Cerebellar cortex (tissue), 1 donor: Measurements from ENCODE around the gene EDC3.
"Not testable (repeated sequence)": the region's sequence is repeated elsewhere in the genome, so short reads cannot be mapped to it uniquely, and the experiment has no call there.

ENCODE experiments used
- DNase-seq: peaks from one replicate; pipeline ENCODE4 v3.0.0-alpha.2; 2015; ENCODE audit warnings: low spot score

EDC3 gene

GRCh38 chr15:74651242-74651741 lies 44.5 kb downstream of the EDC3 start:
- DNase-seq: no peak

- no peak for DNase-seq
Observed at GRCh38 chr15:74648051-74648842, 47.6 kb downstream of the EDC3 start.

GRCh38 chr15:74646480-74646879 lies 49.3 kb downstream of the EDC3 start:
- no peak for DNase-seq

GRCh38 chr15:74643665-74644204 lies 52.1 kb downstream of the EDC3 start:
- no peak for DNase-seq

GRCh38 chr15:74642734-74643664 lies 52.8 kb downstream of the EDC3 start:
- no peak for DNase-seq

GRCh38 chr15:74642348-74642733 lies 53.5 kb downstream of the EDC3 start:
- no peak for DNase-seq

- DNase-seq: no peak
Observed at GRCh38 chr15:74641151-74641550, 54.7 kb downstream of the EDC3 start.

- no peak for DNase-seq
Observed at GRCh38 chr15:74636984-74637383, 58.8 kb downstream of the EDC3 start.

GRCh38 chr15:74635228-74635627 lies 60.6 kb downstream of the EDC3 start:
- peak; percentile 82 for DNase-seq

- no peak for DNase-seq
Observed at GRCh38 chr15:74633781-74634180, 62.0 kb downstream of the EDC3 start.

- DNase-seq: no peak
Observed at GRCh38 chr15:74632601-74633000, 63.2 kb downstream of the EDC3 start.

- DNase-seq: peak; percentile 72
Observed at GRCh38 chr15:74631935-74632560, 63.8 kb downstream of the EDC3 start.

- no peak for DNase-seq
Observed at GRCh38 chr15:74631408-74631807, 64.4 kb downstream of the EDC3 start.

GRCh38 chr15:74631087-74631385 lies 64.8 kb downstream of the EDC3 start:
- DNase-seq: no peak

- no peak for DNase-seq
Observed at GRCh38 chr15:74630284-74631086, 65.3 kb downstream of the EDC3 start.

- DNase-seq: not testable (repeated sequence)
Observed at GRCh38 chr15:74629696-74630095, 66.1 kb downstream of the EDC3 start.

GRCh38 chr15:74628949-74629348 lies 66.9 kb downstream of the EDC3 start:
- no peak for DNase-seq

- no peak for DNase-seq
Observed at GRCh38 chr15:74628199-74628598, 67.6 kb downstream of the EDC3 start.

GRCh38 chr15:74627766-74628165 lies 68.1 kb downstream of the EDC3 start:
- DNase-seq: no peak

GRCh38 chr15:74626752-74627692 lies 68.8 kb downstream of the EDC3 start:
- no peak for DNase-seq
